MM.1S (cell line): Measurements from ENCODE around the gene SESN2.

Experiments used
- EZH2 ChIP-seq: fragments of 300-600 bp; sonication (generic); optimal IDR thresholded peaks from 2 replicates; pipeline ENCODE3; 2017; ENCODE audit warnings: low read depth, mild to moderate bottlenecking, antibody characterized with exemption, low read length, mixed read lengths
- EZH2phosphoT487 ChIP-seq: fragments of 300-600 bp; sonication (generic); IDR thresholded peaks from 2 replicates; pipeline ENCODE4 v1.6.1; 2018; ENCODE audit warnings: antibody characterized with exemption, low read length

DNA sequence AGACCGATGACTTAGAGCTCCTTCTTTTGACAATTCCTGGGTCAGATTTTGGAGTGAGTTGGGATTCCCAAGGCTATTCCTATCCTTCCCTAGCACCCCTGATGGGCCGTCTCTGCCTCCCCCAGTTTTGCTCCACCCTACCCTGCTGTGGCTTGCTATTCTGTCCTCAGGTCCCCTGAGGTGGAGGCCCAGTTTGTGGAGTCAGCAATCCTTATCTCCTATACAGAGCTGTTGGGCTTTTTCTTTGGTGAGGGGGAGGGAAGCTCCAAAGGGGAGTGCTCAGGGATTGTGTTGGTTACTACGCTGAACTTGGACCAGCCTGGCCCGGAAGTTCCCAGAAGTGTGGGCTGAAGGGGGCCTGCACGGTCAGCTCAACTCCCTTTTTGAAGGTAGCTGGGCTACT lies 7.6 kb downstream of the SESN2 start:
- TF ChIP-seq EZH2phosphoT487 (no peak), EZH2 (no peak)
